NCI-H187 (cell line): ENCODE measurements around the gene IL1RN.

Experiments
- DNase-seq, 2 experiments: peaks; one replicate each; lab custom pipeline; 2025; lab: John Stamatoyannopoulos, UW

IL1RN gene

GRCh38 chr2:113157118-113157896 lies 29.9 kb downstream of the IL1RN start:
- no peak for DNase-seq

GRCh38 chr2:113157897-113158753 lies 30.7 kb downstream of the IL1RN start:
- no peak for DNase-seq

GRCh38 chr2:113158884-113159553 lies 31.6 kb downstream of the IL1RN start:
- no peak for DNase-seq

- no peak for DNase-seq
Measured at GRCh38 chr2:113160248-113160647, 32.9 kb downstream of the IL1RN start.

- DNase-seq, result no peak
Measured at GRCh38 chr2:113160962-113161361, 33.6 kb downstream of the IL1RN start.

- DNase-seq, result no peak
Measured at GRCh38 chr2:113162173-113162572, 34.8 kb downstream of the IL1RN start.

GRCh38 chr2:113162869-113163268 lies 35.5 kb downstream of the IL1RN start:
- DNase-seq, result no peak

- no peak for DNase-seq
Measured at GRCh38 chr2:113164215-113164929, 37.0 kb downstream of the IL1RN start.

- no peak for DNase-seq
Measured at GRCh38 chr2:113164930-113165585, 37.7 kb downstream of the IL1RN start.

- no peak for DNase-seq
Measured at GRCh38 chr2:113166187-113166645, 38.8 kb downstream of the IL1RN start.

GRCh38 chr2:113167115-113167932 lies 39.9 kb downstream of the IL1RN start:
- DNase-seq, result no peak

- no peak for DNase-seq
Measured at GRCh38 chr2:113167962-113168340, 40.6 kb downstream of the IL1RN start.

GRCh38 chr2:113169002-113169530 lies 41.7 kb downstream of the IL1RN start:
- DNase-seq, result no peak

- no peak for DNase-seq
Measured at GRCh38 chr2:113169586-113169985, 42.2 kb downstream of the IL1RN start.

GRCh38 chr2:113171334-113172075 lies 44.1 kb downstream of the IL1RN start:
- no peak for DNase-seq

GRCh38 chr2:113172721-113173541 lies 45.5 kb downstream of the IL1RN start:
- DNase-seq, result no peak

- no peak for DNase-seq
Measured at GRCh38 chr2:113173542-113174375, 46.4 kb downstream of the IL1RN start, which contains the start of gene PSD4. Gene PSD4 (plus strand): TSS chr2:113173971. CDS start chr2:113182457, 8,486 bp downstream.

- DNase-seq, result no peak
Measured at GRCh38 chr2:113174376-113174750, 47.0 kb downstream of the IL1RN start.
